GM12801 (cell line): ENCODE results near the gene PGLYRP4.

Source experiments
- TF ChIP-seq, protein P1 (sequence below): IDR thresholded peaks from one replicate; pipeline ENCODE4 v1.5.1; 2011; ENCODE audit warnings: control low read depth; ENCODE audit not compliant: insufficient read length; ENCODE audit errors: extremely low read depth

Gene PGLYRP4

DNA sequence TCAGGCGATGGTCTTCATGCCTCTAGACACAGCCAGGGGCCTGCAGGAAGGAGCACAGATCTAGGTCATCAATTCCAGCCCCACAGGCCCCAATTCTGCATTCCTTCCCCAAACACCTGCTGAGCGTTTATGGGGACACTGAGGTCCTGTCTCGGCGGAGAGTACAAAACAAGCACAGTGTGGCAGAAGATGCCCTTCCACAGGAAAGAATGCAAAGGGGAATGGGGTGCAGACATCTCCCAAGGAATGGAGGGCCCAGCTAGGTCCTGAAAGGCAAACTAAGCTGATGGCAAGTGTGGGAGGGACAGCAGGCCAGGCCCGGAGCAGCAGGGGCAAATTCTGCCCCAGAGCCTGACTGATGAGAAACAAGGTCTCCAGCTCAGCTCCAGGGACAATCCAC lies 45.8 kb upstream of the PGLYRP4 start:
- TF ChIP-seq, protein P1, sequence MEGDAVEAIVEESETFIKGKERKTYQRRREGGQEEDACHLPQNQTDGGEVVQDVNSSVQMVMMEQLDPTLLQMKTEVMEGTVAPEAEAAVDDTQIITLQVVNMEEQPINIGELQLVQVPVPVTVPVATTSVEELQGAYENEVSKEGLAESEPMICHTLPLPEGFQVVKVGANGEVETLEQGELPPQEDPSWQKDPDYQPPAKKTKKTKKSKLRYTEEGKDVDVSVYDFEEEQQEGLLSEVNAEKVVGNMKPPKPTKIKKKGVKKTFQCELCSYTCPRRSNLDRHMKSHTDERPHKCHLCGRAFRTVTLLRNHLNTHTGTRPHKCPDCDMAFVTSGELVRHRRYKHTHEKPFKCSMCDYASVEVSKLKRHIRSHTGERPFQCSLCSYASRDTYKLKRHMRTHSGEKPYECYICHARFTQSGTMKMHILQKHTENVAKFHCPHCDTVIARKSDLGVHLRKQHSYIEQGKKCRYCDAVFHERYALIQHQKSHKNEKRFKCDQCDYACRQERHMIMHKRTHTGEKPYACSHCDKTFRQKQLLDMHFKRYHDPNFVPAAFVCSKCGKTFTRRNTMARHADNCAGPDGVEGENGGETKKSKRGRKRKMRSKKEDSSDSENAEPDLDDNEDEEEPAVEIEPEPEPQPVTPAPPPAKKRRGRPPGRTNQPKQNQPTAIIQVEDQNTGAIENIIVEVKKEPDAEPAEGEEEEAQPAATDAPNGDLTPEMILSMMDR: no peak

DNA sequence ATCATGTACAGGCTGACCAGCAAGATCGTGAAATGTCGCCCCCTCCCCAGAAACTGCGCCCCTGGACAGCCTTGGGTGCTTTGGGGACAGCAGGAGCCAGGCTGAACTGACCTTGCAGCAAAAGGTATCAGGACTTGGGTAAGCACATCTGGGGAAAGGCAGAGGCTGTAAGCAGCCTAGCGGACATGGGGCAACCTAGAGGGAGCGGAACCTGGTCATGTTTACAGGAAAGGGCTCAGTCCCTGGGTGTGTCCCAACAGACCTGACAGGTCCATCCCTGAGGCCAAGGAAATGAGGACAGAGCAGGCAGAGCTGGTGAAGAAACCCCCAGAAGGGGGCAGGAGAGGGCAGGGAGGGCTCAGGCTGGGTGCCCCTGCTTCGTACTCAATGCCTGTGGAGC lies 45.3 kb upstream of the PGLYRP4 start:
- TF ChIP-seq, protein P1: no peak

DNA sequence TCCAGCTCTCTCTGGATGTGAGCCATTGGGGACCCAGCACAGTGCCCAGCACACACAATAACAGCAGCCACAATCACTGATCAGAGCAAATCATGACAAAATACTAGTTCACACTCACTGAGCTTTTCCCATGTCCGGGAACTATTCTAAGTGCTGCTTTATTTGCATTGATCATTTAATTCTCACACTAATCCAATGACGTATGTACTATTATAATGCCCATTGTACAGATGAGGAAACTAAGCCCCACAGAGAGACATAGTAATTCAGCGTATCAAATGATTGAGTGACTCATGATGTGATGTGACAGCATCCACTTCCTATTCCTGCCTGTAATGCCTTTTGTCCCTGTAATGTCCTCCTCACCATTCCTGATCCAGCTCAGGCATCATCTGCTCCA lies 44.2 kb upstream of the PGLYRP4 start:
- TF ChIP-seq, protein P1: no peak

DNA sequence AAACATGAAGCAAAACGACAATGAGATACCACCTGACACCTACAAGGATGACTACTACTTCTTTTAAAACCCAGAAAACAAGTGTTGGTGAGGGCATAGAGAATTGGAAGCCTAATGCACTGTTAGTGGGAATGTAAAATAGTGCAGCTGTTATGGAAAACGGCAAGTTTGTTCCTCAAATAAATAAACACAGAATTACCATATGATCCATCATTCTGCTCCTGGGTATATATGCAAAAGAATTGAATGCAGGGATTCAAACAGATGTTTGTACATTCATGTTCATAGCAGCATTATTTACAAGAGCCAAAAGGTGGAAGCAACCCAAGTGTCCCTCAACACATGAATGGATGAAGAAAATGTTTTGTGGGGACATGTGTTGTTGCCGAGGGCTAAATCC lies 43.6 kb upstream of the PGLYRP4 start:
- TF ChIP-seq, protein P1: no peak

DNA sequence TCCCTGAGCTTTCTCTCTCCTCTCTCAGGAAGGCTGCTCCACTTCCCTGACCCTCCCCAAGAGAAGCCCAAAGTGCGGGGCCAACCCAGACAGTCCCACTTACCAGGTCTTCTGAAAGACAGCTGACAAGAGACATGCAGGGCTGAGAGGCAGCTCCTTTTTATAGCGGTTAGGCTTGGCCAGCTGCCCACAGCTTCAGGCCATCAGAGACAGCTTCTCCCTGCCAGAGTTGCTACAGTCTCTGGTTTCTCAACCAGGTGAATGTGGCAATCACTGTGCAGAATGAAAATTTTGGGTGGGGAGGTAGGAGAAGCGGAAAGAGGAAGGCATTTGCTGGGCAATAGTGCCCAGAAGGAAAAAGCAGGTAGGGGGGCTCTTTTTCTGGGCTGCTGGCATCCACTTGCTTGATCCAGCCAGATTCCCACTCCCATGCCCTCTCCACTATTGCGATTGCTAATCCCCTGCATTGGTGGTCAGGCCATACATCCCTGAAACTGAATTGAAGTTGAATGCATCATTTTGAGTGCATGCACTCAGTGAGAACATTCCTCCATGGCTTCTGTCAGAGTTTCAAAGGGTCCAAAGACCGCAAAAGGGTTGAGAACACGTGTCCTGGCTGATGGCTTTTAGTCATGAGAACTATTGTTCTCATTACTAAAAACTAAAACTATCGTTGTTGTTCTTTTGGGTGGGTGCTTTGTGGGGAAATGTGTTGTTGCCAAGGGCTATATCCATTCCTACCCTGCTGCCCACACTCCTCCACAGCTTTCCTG lies 42.5 kb upstream of the PGLYRP4 start, which contains the start of gene S100A8:
Gene S100A8 (minus strand): TSS at position 136 of the 773 bp plus-strand sequence. CDS start 538 bp downstream, outside the sequence.
- TF ChIP-seq, protein P1: no peak

DNA sequence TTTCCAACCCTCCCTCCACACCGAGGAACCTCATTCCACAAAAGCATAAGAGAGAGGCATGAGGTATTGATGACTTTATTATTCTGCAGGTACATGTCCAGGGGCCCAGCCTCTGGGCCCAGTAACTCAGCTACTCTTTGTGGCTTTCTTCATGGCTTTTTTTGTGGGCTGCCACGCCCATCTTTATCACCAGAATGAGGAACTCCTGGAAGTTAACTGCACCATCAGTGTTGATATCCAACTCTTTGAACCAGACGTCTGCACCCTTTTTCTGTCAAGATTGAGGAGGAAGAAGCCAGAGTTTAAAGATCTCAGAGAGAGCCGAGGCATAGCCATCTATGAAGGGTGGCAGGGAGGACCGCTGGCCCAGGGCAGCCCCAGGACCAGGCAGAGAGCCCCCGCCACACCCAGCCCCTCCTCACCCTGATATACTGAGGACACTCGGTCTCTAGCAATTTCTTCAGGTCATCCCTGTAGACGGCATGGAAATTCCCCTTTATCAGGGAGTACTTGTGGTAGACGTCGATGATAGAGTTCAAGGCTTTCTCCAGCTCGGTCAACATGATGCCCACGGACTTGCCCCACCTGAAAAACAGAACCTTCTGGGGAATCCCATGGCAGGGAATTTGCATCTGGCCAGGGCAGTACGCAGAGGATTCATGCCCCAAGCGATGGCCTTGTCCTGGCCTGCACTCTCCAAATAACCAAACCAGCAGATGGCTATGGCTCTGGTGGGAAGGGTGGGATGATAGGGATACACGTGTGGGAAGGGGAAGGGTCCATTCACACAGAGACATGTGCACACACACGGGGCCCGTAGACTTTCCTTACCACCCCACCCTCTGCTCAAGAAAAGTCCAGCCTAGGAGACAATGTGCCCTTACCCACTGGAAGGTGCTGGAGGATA lies 41.6 kb upstream of the PGLYRP4 start:
- TF ChIP-seq, protein P1: no peak

DNA sequence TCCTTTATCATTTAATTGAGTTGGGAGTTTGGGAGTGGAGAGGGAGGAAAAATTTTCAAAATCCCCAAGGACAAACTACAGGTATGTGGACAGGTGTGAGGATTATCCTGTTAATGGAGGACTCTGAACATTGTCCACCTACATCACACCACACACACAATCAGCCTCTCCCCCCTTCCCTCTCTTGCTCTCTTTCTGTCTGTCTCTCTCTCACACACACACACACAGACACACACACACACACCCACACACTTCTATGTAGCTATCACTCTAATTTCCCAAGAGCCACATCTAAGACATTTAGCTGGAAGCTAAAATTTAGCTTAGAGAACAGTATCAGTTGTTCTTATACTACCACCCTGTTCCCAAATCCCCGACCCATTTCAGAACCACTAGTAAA lies 40.8 kb upstream of the PGLYRP4 start:
- TF ChIP-seq, protein P1: no peak
